ENCODE results near the gene NPPA.

NPPA gene

GRCh38 chr1:11858968-11859871, 11.6 kb upstream of the NPPA start:
- Histone ChIP-seq H3K9ac (ENCODE audit: low read depth in 1 of 2, low read length in 2 of 2) (no peak overlapping the region), H3K27me3 (ENCODE audit: control insufficient read depth in 2 of 2, insufficient read depth in 2 of 2, low read length in 2 of 2) (peaks cover 21 to 26% of the 10 kb centered on the region in 2 donors)

GRCh38 chr1:11858613-11858967, 11.0 kb upstream of the NPPA start, which contains the start of gene NPPB:
Gene NPPB (minus strand): TSS chr1:11858945. CDS start chr1:11858833, 112 bp downstream.
- Histone ChIP-seq H3K9me3 (ENCODE audit: control insufficient read depth in 2 of 2, low read length in 2 of 2) (no peaks in the 10 kb centered on the region), H3K36me3 (ENCODE audit: control insufficient read depth in 2 of 2, insufficient read depth in 2 of 2, low read length in 2 of 2) (no peaks in the 10 kb centered on the region), H3K9ac (ENCODE audit: low read depth in 1 of 2, low read length in 2 of 2) (no peak within 1 kb of the TSS), H3K4me1 (ENCODE audit: control insufficient read depth in 2 of 2, insufficient read depth in 2 of 2, low read length in 2 of 2) (no peaks in the 10 kb centered on the region), H3K4me3 (ENCODE audit: low read length in 2 of 2) (no peak within 1 kb of the TSS), H3K27me3 (ENCODE audit: control insufficient read depth in 2 of 2, insufficient read depth in 2 of 2, low read length in 2 of 2) (peaks cover 21 to 26% of the 10 kb centered on the region in 2 donors), H3K27ac (ENCODE audit: low read depth in 2 of 2, low read length in 2 of 2) (no peak within 1 kb of the TSS)

More at GRCh38 chr1:11858968-11859871, 11.6 kb upstream of the NPPA start:
- Histone ChIP-seq H3K4me1 (ENCODE audit: control insufficient read depth in 2 of 2, insufficient read depth in 2 of 2, low read length in 2 of 2) (no peaks in the 10 kb centered on the region), H3K4me3 (ENCODE audit: low read length in 2 of 2) (no peak overlapping the region), H3K27ac (ENCODE audit: low read depth in 2 of 2, low read length in 2 of 2) (no peak overlapping the region), H3K36me3 (ENCODE audit: control insufficient read depth in 2 of 2, insufficient read depth in 2 of 2, low read length in 2 of 2) (no peaks in the 10 kb centered on the region), H3K9me3 (ENCODE audit: control insufficient read depth in 2 of 2, low read length in 2 of 2) (no peaks in the 10 kb centered on the region)

GRCh38 chr1:11858158-11858557, 10.6 kb upstream of the NPPA start:
- Histone ChIP-seq H3K27me3 (ENCODE audit: control insufficient read depth in 2 of 2, insufficient read depth in 2 of 2, low read length in 2 of 2) (peaks cover 21 to 26% of the 10 kb centered on the region in 2 donors), H3K9ac (ENCODE audit: low read depth in 1 of 2, low read length in 2 of 2) (no peak overlapping the region), H3K36me3 (ENCODE audit: control insufficient read depth in 2 of 2, insufficient read depth in 2 of 2, low read length in 2 of 2) (no peaks in the 10 kb centered on the region), H3K4me1 (ENCODE audit: control insufficient read depth in 2 of 2, insufficient read depth in 2 of 2, low read length in 2 of 2) (no peaks in the 10 kb centered on the region), H3K27ac (ENCODE audit: low read depth in 2 of 2, low read length in 2 of 2) (no peak overlapping the region), H3K4me3 (ENCODE audit: low read length in 2 of 2) (no peak overlapping the region), H3K9me3 (ENCODE audit: control insufficient read depth in 2 of 2, low read length in 2 of 2) (no peaks in the 10 kb centered on the region)

GRCh38 chr1:11857164-11857851, 9.7 kb upstream of the NPPA start:
- Histone ChIP-seq H3K9ac (ENCODE audit: low read depth in 1 of 2, low read length in 2 of 2) (no peak overlapping the region), H3K36me3 (ENCODE audit: control insufficient read depth in 2 of 2, insufficient read depth in 2 of 2, low read length in 2 of 2) (no peaks in the 10 kb centered on the region), H3K27me3 (ENCODE audit: control insufficient read depth in 2 of 2, insufficient read depth in 2 of 2, low read length in 2 of 2) (peaks cover 21 to 26% of the 10 kb centered on the region in 2 donors), H3K27ac (ENCODE audit: low read depth in 2 of 2, low read length in 2 of 2) (no peak overlapping the region), H3K4me3 (ENCODE audit: low read length in 2 of 2) (no peak overlapping the region), H3K4me1 (ENCODE audit: control insufficient read depth in 2 of 2, insufficient read depth in 2 of 2, low read length in 2 of 2) (no peaks in the 10 kb centered on the region), H3K9me3 (ENCODE audit: control insufficient read depth in 2 of 2, low read length in 2 of 2) (no peaks in the 10 kb centered on the region)

- no peak overlapping the region for H3K27ac ChIP-seq (ENCODE audit: low read depth in 2 of 2, low read length in 2 of 2)
- no peaks in the 10 kb centered on the region for H3K36me3 ChIP-seq (ENCODE audit: control insufficient read depth in 2 of 2, insufficient read depth in 2 of 2, low read length in 2 of 2)
- no peak overlapping the region for H3K9ac ChIP-seq (ENCODE audit: low read depth in 1 of 2, low read length in 2 of 2)
- peaks cover 21 to 26% of the 10 kb centered on the region in 2 donors for H3K27me3 ChIP-seq (ENCODE audit: control insufficient read depth in 2 of 2, insufficient read depth in 2 of 2, low read length in 2 of 2)
- no peak overlapping the region for H3K4me3 ChIP-seq (ENCODE audit: low read length in 2 of 2)
- H3K9me3 ChIP-seq (ENCODE audit: control insufficient read depth in 2 of 2, low read length in 2 of 2), result no peaks in the 10 kb centered on the region
- H3K4me1 ChIP-seq (ENCODE audit: control insufficient read depth in 2 of 2, insufficient read depth in 2 of 2, low read length in 2 of 2), result no peaks in the 10 kb centered on the region
Measured at GRCh38 chr1:11856698-11857097, 9.1 kb upstream of the NPPA start.

- H3K36me3 ChIP-seq (ENCODE audit: control insufficient read depth in 2 of 2, insufficient read depth in 2 of 2, low read length in 2 of 2), result no peaks in the 10 kb centered on the region
- peaks cover 16 to 24% of the 10 kb centered on the region in 2 donors for H3K27me3 ChIP-seq (ENCODE audit: control insufficient read depth in 2 of 2, insufficient read depth in 2 of 2, low read length in 2 of 2)
- H3K4me1 ChIP-seq (ENCODE audit: control insufficient read depth in 2 of 2, insufficient read depth in 2 of 2, low read length in 2 of 2), result no peaks in the 10 kb centered on the region
Measured at GRCh38 chr1:11855430-11855829, 7.8 kb upstream of the NPPA start.

GRCh38 chr1:11854519-11854918, 6.9 kb upstream of the NPPA start:
- peaks cover 11 to 21% of the 10 kb centered on the region in 2 donors for H3K27me3 ChIP-seq (ENCODE audit: control insufficient read depth in 2 of 2, insufficient read depth in 2 of 2, low read length in 2 of 2)
- H3K9ac ChIP-seq (ENCODE audit: low read depth in 1 of 2, low read length in 2 of 2), result no peak overlapping the region
- H3K4me3 ChIP-seq (ENCODE audit: low read length in 2 of 2), result no peak overlapping the region
- no peaks in the 10 kb centered on the region for H3K9me3 ChIP-seq (ENCODE audit: control insufficient read depth in 2 of 2, low read length in 2 of 2)
- H3K4me1 ChIP-seq (ENCODE audit: control insufficient read depth in 2 of 2, insufficient read depth in 2 of 2, low read length in 2 of 2), result no peaks in the 10 kb centered on the region
- H3K27ac ChIP-seq (ENCODE audit: low read depth in 2 of 2, low read length in 2 of 2), result no peak overlapping the region
- H3K36me3 ChIP-seq (ENCODE audit: control insufficient read depth in 2 of 2, insufficient read depth in 2 of 2, low read length in 2 of 2), result no peaks in the 10 kb centered on the region

More at GRCh38 chr1:11855430-11855829, 7.8 kb upstream of the NPPA start:
- Histone ChIP-seq H3K4me3 (ENCODE audit: low read length in 2 of 2) (no peak overlapping the region), H3K27ac (ENCODE audit: low read depth in 2 of 2, low read length in 2 of 2) (no peak overlapping the region), H3K9me3 (ENCODE audit: control insufficient read depth in 2 of 2, low read length in 2 of 2) (no peaks in the 10 kb centered on the region), H3K9ac (ENCODE audit: low read depth in 1 of 2, low read length in 2 of 2) (no peak overlapping the region)

GRCh38 chr1:11851180-11851579, 3.6 kb upstream of the NPPA start:
- H3K36me3 ChIP-seq (ENCODE audit: control insufficient read depth in 2 of 2, insufficient read depth in 2 of 2, low read length in 2 of 2), result peaks cover 3% of the 10 kb centered on the region in 2 donors
- peaks cover 0 to 3% of the 10 kb centered on the region in 2 donors for H3K27me3 ChIP-seq (ENCODE audit: control insufficient read depth in 2 of 2, insufficient read depth in 2 of 2, low read length in 2 of 2)
- H3K4me3 ChIP-seq (ENCODE audit: low read length in 2 of 2), result no peak overlapping the region
- H3K9me3 ChIP-seq (ENCODE audit: control insufficient read depth in 2 of 2, low read length in 2 of 2), result no peaks in the 10 kb centered on the region
- no peaks in the 10 kb centered on the region for H3K4me1 ChIP-seq (ENCODE audit: control insufficient read depth in 2 of 2, insufficient read depth in 2 of 2, low read length in 2 of 2)
- H3K9ac ChIP-seq (ENCODE audit: low read depth in 1 of 2, low read length in 2 of 2), result no peak overlapping the region
- H3K27ac ChIP-seq (ENCODE audit: low read depth in 2 of 2, low read length in 2 of 2), result no peak overlapping the region

GRCh38 chr1:11850156-11850555, 2.6 kb upstream of the NPPA start:
- no peaks in the 10 kb centered on the region for H3K9me3 ChIP-seq (ENCODE audit: control insufficient read depth in 2 of 2, low read length in 2 of 2)
- no peak overlapping the region for H3K4me3 ChIP-seq (ENCODE audit: low read length in 2 of 2)
- no peak overlapping the region for H3K9ac ChIP-seq (ENCODE audit: low read depth in 1 of 2, low read length in 2 of 2)
- no peak overlapping the region for H3K27ac ChIP-seq (ENCODE audit: low read depth in 2 of 2, low read length in 2 of 2)
- peaks cover 3 to 6% of the 10 kb centered on the region in 2 donors for H3K36me3 ChIP-seq (ENCODE audit: control insufficient read depth in 2 of 2, insufficient read depth in 2 of 2, low read length in 2 of 2)
- peaks cover 0 to 3% of the 10 kb centered on the region in 2 donors for H3K27me3 ChIP-seq (ENCODE audit: control insufficient read depth in 2 of 2, insufficient read depth in 2 of 2, low read length in 2 of 2)
- no peaks in the 10 kb centered on the region for H3K4me1 ChIP-seq (ENCODE audit: control insufficient read depth in 2 of 2, insufficient read depth in 2 of 2, low read length in 2 of 2)

GRCh38 chr1:11848373-11848700, 754 bp upstream of the NPPA start:
- Histone ChIP-seq H3K9me3 (ENCODE audit: control insufficient read depth in 2 of 2, low read length in 2 of 2) (no peaks in the 10 kb centered on the region), H3K4me1 (ENCODE audit: control insufficient read depth in 2 of 2, insufficient read depth in 2 of 2, low read length in 2 of 2) (no peaks in the 10 kb centered on the region), H3K36me3 (ENCODE audit: control insufficient read depth in 2 of 2, insufficient read depth in 2 of 2, low read length in 2 of 2) (peaks cover 9 to 11% of the 10 kb centered on the region in 2 donors), H3K27ac (ENCODE audit: low read depth in 2 of 2, low read length in 2 of 2) (no peak overlapping the region), H3K9ac (ENCODE audit: low read depth in 1 of 2, low read length in 2 of 2) (no peak overlapping the region), H3K4me3 (ENCODE audit: low read length in 2 of 2) (no peak overlapping the region), H3K27me3 (ENCODE audit: control insufficient read depth in 2 of 2, insufficient read depth in 2 of 2, low read length in 2 of 2) (no peaks in the 10 kb centered on the region)
